ENCODE data around the gene KCNIP1. TPM values are rescaled to one million over a fixed set of nuclear protein-coding genes. Genes with fewer than 3 reads are reported as not detected.
A peak's percentile ranks its signal among the peaks of the same experiment; 100 is the strongest.

Gene KCNIP1
- total and polyA plus RNA-seq, 2 of the 8 experiments (the other 6 are each of a cell fraction or from before 2014, with no cell fraction given), result 0.52 to 0.83 TPM

DNA sequence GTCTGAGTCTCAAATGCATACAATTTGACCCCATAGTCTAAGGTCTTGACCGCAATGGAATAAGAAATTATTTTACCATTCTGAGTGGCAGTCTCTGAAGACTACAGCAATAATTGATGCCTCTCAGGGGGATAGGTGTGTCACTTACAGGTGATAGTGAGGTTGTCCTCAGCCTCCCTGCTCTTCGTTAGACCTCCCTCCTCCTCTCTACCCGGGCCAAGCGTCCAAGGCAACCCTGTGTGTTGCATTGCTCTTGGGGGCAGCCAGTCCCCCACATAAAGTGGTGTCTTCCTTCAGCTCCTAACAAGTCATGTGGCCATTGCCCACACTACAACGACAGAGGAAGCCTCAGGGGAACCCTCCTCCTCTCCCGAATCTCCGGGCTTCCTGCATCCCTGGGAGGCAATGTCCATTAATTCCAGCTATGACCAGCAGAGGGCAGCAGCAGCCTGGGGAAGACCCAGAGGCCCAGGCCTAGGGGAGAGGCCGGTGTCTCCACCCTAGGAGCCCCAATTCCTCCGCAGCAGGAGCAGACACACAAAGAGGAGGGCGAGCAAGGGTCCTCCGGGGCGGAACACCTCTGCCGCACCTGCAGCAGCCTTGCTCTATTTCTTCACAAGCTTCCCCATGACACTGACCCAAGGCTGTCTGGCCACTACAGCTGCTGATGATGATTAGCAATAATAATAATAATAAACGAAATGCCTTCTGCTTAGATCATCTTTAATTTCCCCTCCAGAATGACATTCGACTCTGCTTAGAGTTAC is 134.8 kb downstream of the KCNIP1 start:
- H3K4me1 ChIP-seq (replicated peaks in 1 of 4; ENCODE audit: control insufficient read depth in 3 of 4, insufficient read depth in 4 of 4, low read length in 3 of 4), result peaks cover 10 to 13% (median 12%) of the 10 kb centered on the region in 4 experiments; a peak in 6 of 7 replicates
- no peak overlapping the region for H3K14ac ChIP-seq (ENCODE audit: insufficient read length)
- no peaks in the 10 kb centered on the region for H3K9me3 ChIP-seq (ENCODE audit: insufficient read depth in 2 of 2, low read depth in 1 of 2, low read length in 1 of 2)
- WGBS, 2 experiments (ENCODE audit: extremely low coverage in 1 of 2, insufficient coverage in 1 of 2, insufficient read length in 1 of 2, insufficient replicate concordance in 2 of 2, low coverage in 1 of 2, low lambda C conversion rate in 2 of 2, missing lambda C conversion rate in 1 of 2), result 48% methylated on average over 15 of the region's 15 CpGs; no CpG with 5 or more reads in 1 of the 2 experiments
- H2BK5ac ChIP-seq (ENCODE audit: low read depth, low read length), result peak overlapping the region; percentile 68
- H3K27me3 ChIP-seq (replicated peaks in 1 of 4; ENCODE audit: control insufficient read depth in 3 of 4, extremely low read depth in 1 of 4, insufficient read depth in 3 of 4, low read length in 3 of 4), result no peaks in the 10 kb centered on the region
- H3K56ac ChIP-seq (replicated peaks; ENCODE audit: insufficient read length, low read depth, low read length), result no peak overlapping the region
- H3K23ac ChIP-seq (ENCODE audit: insufficient read length), result no peak overlapping the region
- no peak overlapping the region for H3K4ac ChIP-seq (replicated peaks; ENCODE audit: insufficient read length, low read depth, low read length)
- no peak overlapping the region for H4K91ac ChIP-seq (replicated peaks; ENCODE audit: insufficient read length, low read length)
- H2BK20ac ChIP-seq (ENCODE audit: low read length), result peak overlapping the region; percentile 75
- no peak overlapping the region for H3K4me3 ChIP-seq (ENCODE audit: extremely low read depth in 1 of 4, insufficient read depth in 2 of 4, low read depth in 3 of 4, low read length in 4 of 4)
- H3K27ac ChIP-seq (ENCODE audit: low read depth, low read length), result no peak overlapping the region
- no peaks in the 10 kb centered on the region for H3K79me2 ChIP-seq (ENCODE audit: control insufficient read depth in 1 of 2, insufficient read depth in 2 of 2, low read length in 2 of 2)
- no peak overlapping the region for H4K8ac ChIP-seq (ENCODE audit: extremely low read depth, insufficient read depth, low read length)
- H4K20me1 ChIP-seq (replicated peaks in 1 of 2; ENCODE audit: control insufficient read depth in 1 of 2, insufficient read depth in 2 of 2, low read length in 2 of 2), result no peaks in the 10 kb centered on the region
- DNase-seq (ENCODE audit: low read depth in 1 of 2, low spot score in 2 of 2) (peak; percentile 70 to 99), FAIRE-seq (peak; percentile 92)
- no peaks in the 10 kb centered on the region for H3K36me3 ChIP-seq (ENCODE audit: control insufficient read depth in 2 of 4, insufficient read depth in 4 of 4, low read length in 3 of 4)
- H3K23me2 ChIP-seq (ENCODE audit: low read depth, low read length), result peaks cover 4% of the 10 kb centered on the region; the same call in 1 of the 2 replicates
- H2AK5ac ChIP-seq (ENCODE audit: low read depth, low read length), result peak overlapping the region; percentile 92; the same call in 1 of the 2 replicates
- H2BK12ac ChIP-seq (ENCODE audit: low read depth, low read length), result peak overlapping the region; percentile 71; the same call in 1 of the 2 replicates
- no peak overlapping the region for H2BK120ac ChIP-seq (replicated peaks; ENCODE audit: low read depth, low read length)
- CTCF ChIA-PET (ENCODE audit: partially characterized antibody), result interaction anchor here (0.7 to 30.3 kb wide), 25 partner anchors 13 to 221 kb away, joined by 3 to 982 read pairs (median 5); partner anchors contain the start of gene GABRP
- POLR2A ChIA-PET (ENCODE audit: partially characterized antibody), result interaction anchor here (0.8 to 1.2 kb wide), 2 partner anchors 105 to 153 kb away, joined by 3 read pairs; no protein-coding TSS in a partner anchor
- H2AFZ ChIP-seq (ENCODE audit: low read length), result no peak overlapping the region; the same call in 1 of the 2 replicates
- peak overlapping the region; percentile 65; the same call in 1 of the 2 replicates for H2BK15ac ChIP-seq (ENCODE audit: low read length)
- H3K18ac ChIP-seq (ENCODE audit: extremely low read depth, low read length), result peak overlapping the region; percentile 75; the same call in 1 of the 2 replicates
- H3K79me1 ChIP-seq (ENCODE audit: low read depth, low read length), result no peaks in the 10 kb centered on the region
- H3K4me2 ChIP-seq (ENCODE audit: insufficient read depth in 1 of 2, low read depth in 2 of 2, low read length in 2 of 2), result 0 out of 4 replicates have a peak overlapping the region, but pooled peaks of 1 of the 2 experiments have one; percentile 13
- H3K9ac ChIP-seq (replicated peaks in 1 of 4; ENCODE audit: extremely low read depth in 1 of 4, low read depth in 3 of 4, low read length in 3 of 4), result no peak overlapping the region
- no peak overlapping the region for H4K5ac ChIP-seq (ENCODE audit: insufficient read length, low read depth, low read length)
- TF ChIP-seq KDM4A (IDR thresholded peaks at IDR 0.05; ENCODE audit: low read depth, low read length, severe bottlenecking), result no peak
- no peak for TF ChIP-seq SAP30 (IDR thresholded peaks at IDR 0.05; ENCODE audit: insufficient read depth, insufficient replicate concordance, low read length)
- no peak for TF ChIP-seq RBBP5 (IDR thresholded peaks at IDR 0.05; ENCODE audit: borderline replicate concordance, low read depth, low read length)
- TF ChIP-seq, protein P1, sequence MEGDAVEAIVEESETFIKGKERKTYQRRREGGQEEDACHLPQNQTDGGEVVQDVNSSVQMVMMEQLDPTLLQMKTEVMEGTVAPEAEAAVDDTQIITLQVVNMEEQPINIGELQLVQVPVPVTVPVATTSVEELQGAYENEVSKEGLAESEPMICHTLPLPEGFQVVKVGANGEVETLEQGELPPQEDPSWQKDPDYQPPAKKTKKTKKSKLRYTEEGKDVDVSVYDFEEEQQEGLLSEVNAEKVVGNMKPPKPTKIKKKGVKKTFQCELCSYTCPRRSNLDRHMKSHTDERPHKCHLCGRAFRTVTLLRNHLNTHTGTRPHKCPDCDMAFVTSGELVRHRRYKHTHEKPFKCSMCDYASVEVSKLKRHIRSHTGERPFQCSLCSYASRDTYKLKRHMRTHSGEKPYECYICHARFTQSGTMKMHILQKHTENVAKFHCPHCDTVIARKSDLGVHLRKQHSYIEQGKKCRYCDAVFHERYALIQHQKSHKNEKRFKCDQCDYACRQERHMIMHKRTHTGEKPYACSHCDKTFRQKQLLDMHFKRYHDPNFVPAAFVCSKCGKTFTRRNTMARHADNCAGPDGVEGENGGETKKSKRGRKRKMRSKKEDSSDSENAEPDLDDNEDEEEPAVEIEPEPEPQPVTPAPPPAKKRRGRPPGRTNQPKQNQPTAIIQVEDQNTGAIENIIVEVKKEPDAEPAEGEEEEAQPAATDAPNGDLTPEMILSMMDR (IDR thresholded peaks at IDR 0.05; ENCODE audit: control extremely low read depth in 1 of 3, insufficient read depth in 1 of 3, low read depth in 1 of 3, low read length in 3 of 3), result peak in 2 of 3 experiments; percentile 90 to 93; a peak in 3 of 4 replicates
- 0 out of 2 replicates have a peak, but pooled peaks have one; percentile 29 for TF ChIP-seq TCF12 (IDR thresholded peaks at IDR 0.05; ENCODE audit: low read depth, low read length)

Measured in H1 (cell line).